ENCODE results near the gene CLEC17A. TPM values are rescaled to one million over a fixed set of nuclear protein-coding genes. Genes with fewer than 3 reads are reported as not detected.

The CLEC17A gene
- not detected in 2 replicates for total RNA-seq

GRCh38 chr19:14582894-14583340 lies at the start of gene CLEC17A:
TSS of gene CLEC17A (plus strand) at chr19:14583084. CDS start at chr19:14583161, 77 bp downstream.

GRCh38 chr19:14571695-14572490 lies 11.0 kb upstream of the CLEC17A start, which contains the start of gene NDUFB7:
TSS of gene NDUFB7 (minus strand) at chr19:14572066. CDS start at chr19:14572000, 66 bp downstream.

Small RNA genes within 50 kb of the gene (small RNA-seq; reads per million reads assigned to genes)
- gene AC022149.2 (not detected), gene RN7SL842P (not detected)

Other genes starting within 250 kb of the CLEC17A start
- 7.2 and 14.6 TPM in 2 replicates for gene ADGRE5, start 201.6 kb upstream of the CLEC17A start, total RNA-seq
- 63.4 and 97.1 TPM in 2 replicates for gene DDX39A, start 163.7 kb upstream of the CLEC17A start, total RNA-seq
- gene PKN1, start 149.8 kb upstream of the CLEC17A start, total RNA-seq: 253 and 369 TPM in 2 replicates
- gene PTGER1, start 107.7 kb upstream of the CLEC17A start, total RNA-seq: 0.19 and 0.65 TPM in 2 replicates
- 132 and 184 TPM in 2 replicates for gene GIPC1, start 87.0 kb upstream of the CLEC17A start, total RNA-seq
- gene DNAJB1, start 64.7 kb upstream of the CLEC17A start, total RNA-seq: 45.7 and 54.5 TPM in 2 replicates
- 32.7 and 35.3 TPM in 2 replicates for gene TECR, start 53.5 kb upstream of the CLEC17A start, total RNA-seq
- gene NDUFB7, start 11.0 kb upstream of the CLEC17A start, total RNA-seq: 209 and 287 TPM in 2 replicates
- not detected in 2 replicates for gene ADGRE3, start 91.8 kb downstream of the CLEC17A start, total RNA-seq
- 12.3 and 17.0 TPM in 2 replicates for gene ZNF333, start 107.0 kb downstream of the CLEC17A start, total RNA-seq
- not detected in 2 replicates for gene ADGRE2, start 195.5 kb downstream of the CLEC17A start, total RNA-seq